SU-DHL-6 (cell line): ENCODE results near the gene DDX27.

Source experiments
- H2AFZ ChIP-seq: fragments of 200-600 bp; sonication (generic); 2 replicates; pipeline ENCODE4 v1.6.1; 2014; ENCODE audit warnings: low read depth, mild to moderate bottlenecking, moderate library complexity, mixed read lengths, antibody characterized with exemption, low read length; ENCODE audit not compliant: severe bottlenecking
- H3F3A ChIP-seq: fragments of 200-600 bp; shearing (Covaris generic); 2 replicates; pipeline ENCODE4 v1.6.0; 2016; ENCODE audit warnings: antibody characterized with exemption, mild to moderate bottlenecking; ENCODE audit not compliant: insufficient read depth
- H3K27ac ChIP-seq: fragments of 200-600 bp; sonication (generic); 2 replicates; pipeline ENCODE4 v1.5.1; 2016; ENCODE audit warnings: low read depth, mild to moderate bottlenecking, low read length, moderate library complexity, mixed read lengths
- H3K27me3 ChIP-seq: fragments of 200-600 bp; sonication (generic), shearing (Covaris generic); 2 replicates; pipeline ENCODE4 v1.6.0; 2014; ENCODE audit warnings: mild to moderate bottlenecking, low read length
- H3K36me3 ChIP-seq: fragments of 200-600 bp; sonication (generic); 2 replicates; pipeline ENCODE4 v1.6.1; 2014; ENCODE audit warnings: mild to moderate bottlenecking, low read length, mixed read lengths
- H3K4me2 ChIP-seq: fragments of 300-600, 200-600 bp; shearing (Covaris generic), sonication (generic); 2 replicates; pipeline ENCODE4 v1.6.0; 2014; ENCODE audit warnings: low read length, low read depth, mild to moderate bottlenecking; ENCODE audit not compliant: poor library complexity, severe bottlenecking
- H3K4me3 ChIP-seq: fragments of 200-600 bp; sonication (generic); 2 replicates; pipeline ENCODE4 v1.5.1; 2014; ENCODE audit warnings: antibody characterized with exemption, low read length, mild to moderate bottlenecking, mixed read lengths; ENCODE audit not compliant: insufficient read depth, poor library complexity, severe bottlenecking
- H3K79me2 ChIP-seq: fragments of 200-600 bp; sonication (generic); 2 replicates; pipeline ENCODE4 v1.6.1; 2014; ENCODE audit warnings: mild to moderate bottlenecking, low read length, moderate library complexity; ENCODE audit not compliant: insufficient read depth
- H3K9ac ChIP-seq: fragments of 200-600 bp; sonication (generic); 2 replicates; pipeline ENCODE4 v1.7.0; 2014; ENCODE audit warnings: mild to moderate bottlenecking, low read length
- H3K9me2 ChIP-seq: fragments of 200-600 bp; sonication (generic); replicated peaks from 2 replicates; pipeline ENCODE4 v1.6.1; 2014; ENCODE audit warnings: low read length; ENCODE audit not compliant: insufficient read depth
- H3K9me3 ChIP-seq: fragments of 200-600 bp; sonication (generic); 2 replicates; pipeline ENCODE4 v1.6.1; 2014; ENCODE audit warnings: low read length, mixed read lengths; ENCODE audit not compliant: insufficient read depth
- H4K20me1 ChIP-seq: fragments of 200-600 bp; sonication (generic); 2 replicates; pipeline ENCODE4 v1.6.1; 2014; ENCODE audit warnings: low read depth, mild to moderate bottlenecking, antibody characterized with exemption, low read length, moderate library complexity, mixed read lengths
- EZH2phosphoT487 ChIP-seq: fragments of 200-600 bp; sonication (generic), shearing (Covaris generic); conservative IDR thresholded peaks from 2 replicates; pipeline ENCODE4 v1.6.1; 2018; ENCODE audit warnings: mild to moderate bottlenecking, antibody characterized with exemption, low read length, moderate library complexity, mixed read lengths
- TF ChIP-seq, protein P1 (sequence below): fragments of 200-600 bp; sonication (generic); IDR thresholded peaks from one replicate; pipeline ENCODE4 v1.5.1; 2017; ENCODE audit warnings: antibody characterized with exemption, mild to moderate bottlenecking, low read length, moderate library complexity; ENCODE audit not compliant: insufficient read depth, poor library complexity, severe bottlenecking

The DDX27 gene

GRCh38 chr20:49290608-49291191, 71.5 kb downstream of the DDX27 start:
- H3K27ac ChIP-seq: no peak overlapping the region
- H3K27me3 ChIP-seq: no peaks in the 10 kb centered on the region
- H3K4me3 ChIP-seq: no peak overlapping the region
- no peaks in the 10 kb centered on the region for H3K9me3 ChIP-seq
- peaks cover 16% of the 10 kb centered on the region for H3K79me2 ChIP-seq
- TF ChIP-seq, protein P1, sequence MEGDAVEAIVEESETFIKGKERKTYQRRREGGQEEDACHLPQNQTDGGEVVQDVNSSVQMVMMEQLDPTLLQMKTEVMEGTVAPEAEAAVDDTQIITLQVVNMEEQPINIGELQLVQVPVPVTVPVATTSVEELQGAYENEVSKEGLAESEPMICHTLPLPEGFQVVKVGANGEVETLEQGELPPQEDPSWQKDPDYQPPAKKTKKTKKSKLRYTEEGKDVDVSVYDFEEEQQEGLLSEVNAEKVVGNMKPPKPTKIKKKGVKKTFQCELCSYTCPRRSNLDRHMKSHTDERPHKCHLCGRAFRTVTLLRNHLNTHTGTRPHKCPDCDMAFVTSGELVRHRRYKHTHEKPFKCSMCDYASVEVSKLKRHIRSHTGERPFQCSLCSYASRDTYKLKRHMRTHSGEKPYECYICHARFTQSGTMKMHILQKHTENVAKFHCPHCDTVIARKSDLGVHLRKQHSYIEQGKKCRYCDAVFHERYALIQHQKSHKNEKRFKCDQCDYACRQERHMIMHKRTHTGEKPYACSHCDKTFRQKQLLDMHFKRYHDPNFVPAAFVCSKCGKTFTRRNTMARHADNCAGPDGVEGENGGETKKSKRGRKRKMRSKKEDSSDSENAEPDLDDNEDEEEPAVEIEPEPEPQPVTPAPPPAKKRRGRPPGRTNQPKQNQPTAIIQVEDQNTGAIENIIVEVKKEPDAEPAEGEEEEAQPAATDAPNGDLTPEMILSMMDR: no peak
- no peak for TF ChIP-seq EZH2phosphoT487
- no peak overlapping the region for H2AFZ ChIP-seq
- H3K4me2 ChIP-seq: no peak overlapping the region
- peaks cover 40% of the 10 kb centered on the region for H3K36me3 ChIP-seq
- H4K20me1 ChIP-seq: peaks cover 34% of the 10 kb centered on the region
- H3K9me2 ChIP-seq: no peaks in the 10 kb centered on the region
- peaks cover 66% of the 10 kb centered on the region for H3F3A ChIP-seq
- no peak overlapping the region for H3K9ac ChIP-seq

- no peak overlapping the region for H3K27ac ChIP-seq
- no peaks in the 10 kb centered on the region for H3K9me3 ChIP-seq
- H3K27me3 ChIP-seq: no peaks in the 10 kb centered on the region
- H3K9me2 ChIP-seq: no peaks in the 10 kb centered on the region
- no peak overlapping the region for H2AFZ ChIP-seq
- peaks cover 29% of the 10 kb centered on the region for H4K20me1 ChIP-seq
- H3F3A ChIP-seq: peaks cover 61% of the 10 kb centered on the region
- no peak overlapping the region for H3K4me2 ChIP-seq
- no peak overlapping the region for H3K9ac ChIP-seq
- TF ChIP-seq, protein P1: no peak
- TF ChIP-seq EZH2phosphoT487: no peak
- peaks cover 35% of the 10 kb centered on the region for H3K36me3 ChIP-seq
- 0 out of 2 replicates have a peak, but pooled peaks cover 11% of the 10 kb centered on the region for H3K79me2 ChIP-seq
- H3K4me3 ChIP-seq: no peak overlapping the region
Observed at GRCh38 chr20:49291200-49291599, 72.0 kb downstream of the DDX27 start.

- no peak overlapping the region for H3K9ac ChIP-seq
- TF ChIP-seq, protein P1: no peak
- TF ChIP-seq EZH2phosphoT487: no peak
- H3K27me3 ChIP-seq: no peaks in the 10 kb centered on the region
- H2AFZ ChIP-seq: no peak overlapping the region
- 0 out of 2 replicates have a peak, but pooled peaks cover 11% of the 10 kb centered on the region for H3K79me2 ChIP-seq
- no peaks in the 10 kb centered on the region for H3K9me2 ChIP-seq
- H3K36me3 ChIP-seq: peaks cover 27% of the 10 kb centered on the region
- H3K4me3 ChIP-seq: no peak overlapping the region
- peaks cover 22% of the 10 kb centered on the region; the same call in 1 of the 2 replicates for H4K20me1 ChIP-seq
- H3K9me3 ChIP-seq: no peaks in the 10 kb centered on the region
- no peak overlapping the region for H3K4me2 ChIP-seq
- no peak overlapping the region for H3K27ac ChIP-seq
- peaks cover 53% of the 10 kb centered on the region for H3F3A ChIP-seq
Observed at GRCh38 chr20:49292010-49292409, 72.8 kb downstream of the DDX27 start.
